DMS153 (cell line): ENCODE measurements around the gene PARP12.
A peak's percentile ranks its signal among the peaks of the same experiment; 100 is the strongest.

Source experiments
- DNase-seq: peaks from one replicate; lab custom pipeline; 2025; lab: John Stamatoyannopoulos, UW

The PARP12 gene

GRCh38 chr7:139991269-139991666 is 71.5 kb downstream of the PARP12 start:
- no peak for DNase-seq

- no peak for DNase-seq
Observed at GRCh38 chr7:139990571-139991268, 72.0 kb downstream of the PARP12 start.

GRCh38 chr7:139990142-139990535 is 72.6 kb downstream of the PARP12 start:
- peak; percentile 48 for DNase-seq

GRCh38 chr7:139989366-139990141 is 73.2 kb downstream of the PARP12 start:
- DNase-seq: no peak

- no peak for DNase-seq
Observed at GRCh38 chr7:139987691-139988516, 74.8 kb downstream of the PARP12 start.

- DNase-seq: no peak
Observed at GRCh38 chr7:139985811-139986210, 76.9 kb downstream of the PARP12 start.

- DNase-seq: no peak
Observed at GRCh38 chr7:139984642-139985539, 77.9 kb downstream of the PARP12 start.

GRCh38 chr7:139982927-139983920 is 79.5 kb downstream of the PARP12 start:
- DNase-seq: no peak

- DNase-seq: no peak
Observed at GRCh38 chr7:139981511-139981895, 81.2 kb downstream of the PARP12 start.

- DNase-seq: no peak
Observed at GRCh38 chr7:139976838-139977656, 85.7 kb downstream of the PARP12 start.

- no peak for DNase-seq
Observed at GRCh38 chr7:139976055-139976837, 86.5 kb downstream of the PARP12 start.

GRCh38 chr7:139974179-139974811 is 88.5 kb downstream of the PARP12 start:
- DNase-seq: no peak
